ENCODE data around the gene GPR108. TPM values are rescaled to one million over a fixed set of nuclear protein-coding genes. Genes with fewer than 3 reads are reported as not detected.

The GPR108 gene
- total RNA-seq, 1 donor: 34.1 TPM

- H3K4me3 ChIP-seq (ENCODE audit: low read depth, low read length): no peak overlapping the region
- TF ChIP-seq, protein P1, sequence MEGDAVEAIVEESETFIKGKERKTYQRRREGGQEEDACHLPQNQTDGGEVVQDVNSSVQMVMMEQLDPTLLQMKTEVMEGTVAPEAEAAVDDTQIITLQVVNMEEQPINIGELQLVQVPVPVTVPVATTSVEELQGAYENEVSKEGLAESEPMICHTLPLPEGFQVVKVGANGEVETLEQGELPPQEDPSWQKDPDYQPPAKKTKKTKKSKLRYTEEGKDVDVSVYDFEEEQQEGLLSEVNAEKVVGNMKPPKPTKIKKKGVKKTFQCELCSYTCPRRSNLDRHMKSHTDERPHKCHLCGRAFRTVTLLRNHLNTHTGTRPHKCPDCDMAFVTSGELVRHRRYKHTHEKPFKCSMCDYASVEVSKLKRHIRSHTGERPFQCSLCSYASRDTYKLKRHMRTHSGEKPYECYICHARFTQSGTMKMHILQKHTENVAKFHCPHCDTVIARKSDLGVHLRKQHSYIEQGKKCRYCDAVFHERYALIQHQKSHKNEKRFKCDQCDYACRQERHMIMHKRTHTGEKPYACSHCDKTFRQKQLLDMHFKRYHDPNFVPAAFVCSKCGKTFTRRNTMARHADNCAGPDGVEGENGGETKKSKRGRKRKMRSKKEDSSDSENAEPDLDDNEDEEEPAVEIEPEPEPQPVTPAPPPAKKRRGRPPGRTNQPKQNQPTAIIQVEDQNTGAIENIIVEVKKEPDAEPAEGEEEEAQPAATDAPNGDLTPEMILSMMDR (IDR thresholded peaks at IDR 0.05; ENCODE audit: insufficient read depth, low read depth, low read length): no peak
- DNase-seq (ENCODE audit: low read depth): no peak
Measured at GRCh38 chr19:6723738-6724137, 13.6 kb downstream of the GPR108 start.

DNA sequence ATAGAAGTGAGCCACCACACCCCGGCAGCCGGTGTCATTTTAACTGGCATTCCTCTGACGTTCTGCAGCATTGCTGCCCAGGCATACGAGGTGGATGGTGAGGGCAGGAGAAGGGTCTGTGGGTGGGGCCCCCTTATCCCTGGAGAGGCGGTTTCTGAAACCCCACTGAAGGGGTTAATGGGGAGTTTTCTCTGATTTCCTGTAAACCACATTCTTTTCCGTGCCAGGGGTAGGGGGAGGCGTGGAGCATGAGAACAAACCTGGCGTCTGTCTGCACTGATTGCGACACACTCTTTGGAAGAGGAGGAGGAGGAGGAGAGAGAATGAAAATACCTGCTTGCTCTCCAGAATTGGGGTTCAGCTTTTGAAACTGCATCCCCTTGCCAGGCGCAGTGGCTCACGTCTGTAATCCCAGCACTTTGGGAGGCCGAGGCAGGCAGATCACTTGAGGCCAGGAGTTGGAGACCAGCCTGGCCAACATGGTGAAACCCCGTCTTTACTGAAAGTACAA, 14.2 kb downstream of the GPR108 start:
- peak; percentile 46 for DNase-seq (ENCODE audit: low read depth)
- TF ChIP-seq, protein P1 (IDR thresholded peaks at IDR 0.05; ENCODE audit: insufficient read depth, low read depth, low read length): no peak
- H3K4me3 ChIP-seq (ENCODE audit: low read depth, low read length): no peak overlapping the region

DNA sequence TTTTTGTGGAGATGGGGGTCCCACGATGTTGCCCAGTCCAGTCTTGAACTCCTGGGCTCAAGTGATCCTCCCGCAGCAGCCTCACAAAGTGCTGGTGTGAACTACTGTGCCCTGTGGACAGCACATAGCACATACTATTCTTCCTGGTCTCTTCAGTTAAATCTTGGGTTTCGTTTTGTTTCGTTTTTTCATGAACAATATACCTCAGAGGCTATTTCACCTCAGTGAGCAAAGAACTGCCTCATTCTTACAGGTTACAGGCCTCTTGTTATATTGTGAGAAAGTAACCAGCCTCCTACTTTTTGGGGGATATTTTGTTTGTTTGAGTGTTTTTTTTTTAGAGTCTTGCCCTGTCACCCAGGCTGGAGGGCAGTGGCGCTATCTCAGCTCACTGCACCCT, 15.6 kb downstream of the GPR108 start:
- no peak for DNase-seq (ENCODE audit: low read depth)
- H3K4me3 ChIP-seq (ENCODE audit: low read depth, low read length): no peak overlapping the region
- TF ChIP-seq, protein P1 (IDR thresholded peaks at IDR 0.05; ENCODE audit: insufficient read depth, low read depth, low read length): no peak

DNA sequence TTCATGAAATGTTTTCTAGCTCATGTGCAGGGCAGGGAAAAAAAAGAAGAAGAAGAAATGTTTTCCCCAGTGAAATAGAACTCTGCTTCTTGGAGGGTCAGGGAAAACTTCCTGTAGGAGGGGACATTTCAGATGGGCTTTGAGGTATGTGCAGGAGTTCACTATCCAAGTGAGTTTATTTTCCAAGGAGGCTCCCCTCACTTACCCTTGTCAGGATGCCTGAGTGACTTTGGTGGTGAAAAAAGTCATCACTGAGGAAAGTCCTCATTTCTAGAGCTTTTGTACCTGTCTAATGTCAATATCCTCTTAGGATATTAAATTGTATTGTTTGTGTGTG, 16.3 kb downstream of the GPR108 start:
- no peak overlapping the region for H3K4me3 ChIP-seq (ENCODE audit: low read depth, low read length)
- TF ChIP-seq, protein P1 (IDR thresholded peaks at IDR 0.05; ENCODE audit: insufficient read depth, low read depth, low read length): no peak
- no peak for DNase-seq (ENCODE audit: low read depth)

DNA sequence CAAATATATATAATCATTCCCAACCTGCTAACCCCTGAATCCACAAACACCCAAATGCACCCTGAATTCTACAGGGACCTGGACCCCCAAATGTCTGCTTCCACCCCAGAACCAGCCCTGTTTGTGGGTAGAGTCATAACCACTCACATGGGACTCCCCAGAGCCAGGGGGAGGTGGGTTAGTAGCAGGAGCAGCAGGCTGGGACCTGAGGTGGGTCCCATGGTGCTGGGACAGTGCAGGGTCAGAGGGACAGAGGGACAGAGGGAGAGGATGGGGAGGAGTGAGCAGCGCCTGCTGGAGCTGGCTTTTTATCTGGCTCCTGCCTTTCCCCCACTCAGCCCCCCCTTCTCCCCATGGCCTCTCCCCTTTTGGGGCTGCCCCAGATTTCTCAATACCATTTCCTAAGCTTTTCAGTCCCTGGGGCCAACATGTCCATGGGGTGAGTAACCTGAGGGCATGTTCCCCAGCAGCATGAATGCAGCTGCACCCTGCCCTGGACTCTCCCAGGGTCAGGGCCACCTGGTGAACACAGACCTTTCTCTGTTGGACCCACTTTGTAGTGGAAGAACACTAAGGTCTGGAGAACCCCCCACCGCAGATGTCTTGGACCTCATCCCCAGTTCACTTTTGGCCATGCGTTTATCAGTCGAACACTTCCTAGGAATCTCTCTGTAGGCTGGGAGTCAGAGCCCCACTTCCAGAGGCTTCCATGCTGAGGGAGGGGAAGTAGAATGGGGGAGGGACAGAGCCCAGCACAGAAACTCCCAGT, 16.8 kb downstream of the GPR108 start, which contains the start of gene C3:
Gene C3 (minus strand): TSS at position 282 of the 769 bp plus-strand sequence. CDS start 61 bp downstream, at position 221.
- no peak within 1 kb of the TSS for H3K4me3 ChIP-seq (ENCODE audit: low read depth, low read length)
- TF ChIP-seq, protein P1 (IDR thresholded peaks at IDR 0.05; ENCODE audit: insufficient read depth, low read depth, low read length): no peak
- DNase-seq (ENCODE audit: low read depth): peak; percentile 44

- no peak for DNase-seq (ENCODE audit: low read depth)
- TF ChIP-seq, protein P1 (IDR thresholded peaks at IDR 0.05; ENCODE audit: insufficient read depth, low read depth, low read length): no peak
- no peak overlapping the region for H3K4me3 ChIP-seq (ENCODE audit: low read depth, low read length)
Measured at GRCh38 chr19:6719992-6720368, 17.4 kb downstream of the GPR108 start.

- no peak overlapping the region for H3K4me3 ChIP-seq (ENCODE audit: low read depth, low read length)
- TF ChIP-seq, protein P1 (IDR thresholded peaks at IDR 0.05; ENCODE audit: insufficient read depth, low read depth, low read length): no peak
- no peak for DNase-seq (ENCODE audit: low read depth)
Measured at GRCh38 chr19:6719540-6719861, 17.9 kb downstream of the GPR108 start.

All from fibroblast of villous mesenchyme (primary cell).